ENCODE measurements around the gene ELFN1.

ELFN1 gene

GRCh38 chr7:1696671-1697498 is 26.8 kb downstream of the ELFN1 start:
- no peak for DNase-seq

- DNase-seq, result no peak
Observed at GRCh38 chr7:1697499-1698125, 27.5 kb downstream of the ELFN1 start.

GRCh38 chr7:1698201-1698600 is 28.1 kb downstream of the ELFN1 start:
- DNase-seq, result no peak

GRCh38 chr7:1698951-1699350 is 28.9 kb downstream of the ELFN1 start:
- no peak for DNase-seq

GRCh38 chr7:1700086-1700485 is 30.0 kb downstream of the ELFN1 start:
- no peak for DNase-seq

- no peak for DNase-seq
Observed at GRCh38 chr7:1700536-1701333, 30.7 kb downstream of the ELFN1 start.

GRCh38 chr7:1702652-1703051 is 32.6 kb downstream of the ELFN1 start:
- DNase-seq, result no peak

- DNase-seq, result no peak
Observed at GRCh38 chr7:1703441-1703840, 33.4 kb downstream of the ELFN1 start.

- no peak for DNase-seq
Observed at GRCh38 chr7:1703871-1704810, 34.1 kb downstream of the ELFN1 start.

- DNase-seq, result no peak
Observed at GRCh38 chr7:1704811-1705738, 35.0 kb downstream of the ELFN1 start.

- DNase-seq, result no peak
Observed at GRCh38 chr7:1705856-1706255, 35.8 kb downstream of the ELFN1 start.

- DNase-seq, result no peak
Observed at GRCh38 chr7:1706381-1706720, 36.3 kb downstream of the ELFN1 start.

- no peak for DNase-seq
Observed at GRCh38 chr7:1706721-1707613, 36.9 kb downstream of the ELFN1 start.

GRCh38 chr7:1707756-1708595 is 37.9 kb downstream of the ELFN1 start:
- no peak for DNase-seq

GRCh38 chr7:1708596-1709251 is 38.6 kb downstream of the ELFN1 start:
- no peak for DNase-seq

GRCh38 chr7:1709281-1709680 is 39.2 kb downstream of the ELFN1 start:
- DNase-seq, result no peak

GRCh38 chr7:1709900-1710299 is 39.8 kb downstream of the ELFN1 start:
- DNase-seq, result no peak

- no peak for DNase-seq
Observed at GRCh38 chr7:1710936-1711335, 40.9 kb downstream of the ELFN1 start.
